Ishikawa (cell line): ENCODE results near the gene ALX3.

ENCODE experiments used
- CEBPB ChIP-seq: IDR thresholded peaks from 2 replicates; pipeline ENCODE4 v1.6.1; 2012
- CREB1 ChIP-seq: IDR thresholded peaks from 2 replicates; pipeline ENCODE4 v1.6.1; 2012; ENCODE audit warnings: low read depth
- EGR1 ChIP-seq: IDR thresholded peaks from 2 replicates; pipeline ENCODE4 v1.6.1; 2012
- EP300 ChIP-seq: IDR thresholded peaks from 2 replicates; pipeline ENCODE4 v1.6.1; 2012; ENCODE audit warnings: borderline replicate concordance
- FOXM1 ChIP-seq: IDR thresholded peaks from 2 replicates; pipeline ENCODE4 v1.6.1; 2012; ENCODE audit warnings: low read depth, borderline replicate concordance
- MAX ChIP-seq: IDR thresholded peaks from 2 replicates; pipeline ENCODE4 v1.6.1; 2012
- NFIC ChIP-seq: IDR thresholded peaks from 2 replicates; pipeline ENCODE4 v1.6.1; 2012
- RAD21 ChIP-seq: IDR thresholded peaks from 2 replicates; pipeline ENCODE4 v1.6.1; 2012; ENCODE audit warnings: low read depth
- REST ChIP-seq: IDR thresholded peaks from 2 replicates; pipeline ENCODE4 v1.6.1; 2012; ENCODE audit warnings: low read depth, mild to moderate bottlenecking
- TAF1 ChIP-seq: IDR thresholded peaks from 2 replicates; pipeline ENCODE4 v1.6.1; 2012; ENCODE audit warnings: low read depth, mild to moderate bottlenecking
- TCF12 ChIP-seq: IDR thresholded peaks from 2 replicates; pipeline ENCODE4 v1.6.1; 2012; ENCODE audit warnings: low read depth
- TEAD4 ChIP-seq: IDR thresholded peaks from 2 replicates; pipeline ENCODE4 v1.6.1; 2012
- USF1 ChIP-seq: IDR thresholded peaks from 2 replicates; pipeline ENCODE4 v1.6.1; 2012
- YY1 ChIP-seq: IDR thresholded peaks from 2 replicates; pipeline ENCODE4 v1.6.1; 2012; ENCODE audit warnings: low read depth
- ZBTB7A ChIP-seq: IDR thresholded peaks from 2 replicates; pipeline ENCODE4 v1.6.1; 2012; ENCODE audit warnings: low read depth

Gene ALX3

GRCh38 chr1:110065841-110066240, 4.6 kb downstream of the ALX3 start:
- no peak for TF ChIP-seq FOXM1
- no peak for TF ChIP-seq REST
- TF ChIP-seq RAD21: no peak
- no peak for TF ChIP-seq EP300
- no peak for TF ChIP-seq CREB1
- no peak for TF ChIP-seq TEAD4
- no peak for TF ChIP-seq ZBTB7A
- TF ChIP-seq TCF12: no peak
- no peak for TF ChIP-seq EGR1
- no peak for TF ChIP-seq TAF1

GRCh38 chr1:110064576-110065337, 5.7 kb downstream of the ALX3 start:
- TF ChIP-seq MAX (no peak), TAF1 (no peak), CEBPB (no peak), CREB1 (no peak)

GRCh38 chr1:110063781-110064180, 6.7 kb downstream of the ALX3 start:
- TF ChIP-seq FOXM1: no peak
- no peak for TF ChIP-seq REST
- no peak for TF ChIP-seq USF1
- no peak for TF ChIP-seq CEBPB

- TF ChIP-seq CREB1 (no peak), CEBPB (no peak), NFIC (no peak), ZBTB7A (no peak), FOXM1 (no peak), USF1 (no peak), EP300 (no peak), TCF12 (no peak)
Observed at GRCh38 chr1:110062612-110063011, 7.9 kb downstream of the ALX3 start.

- no peak for TF ChIP-seq MAX
- no peak for TF ChIP-seq CEBPB
- TF ChIP-seq EP300: no peak
- no peak for TF ChIP-seq USF1
- no peak for TF ChIP-seq EGR1
- TF ChIP-seq YY1: no peak
- no peak for TF ChIP-seq NFIC
- TF ChIP-seq TAF1: no peak
- no peak for TF ChIP-seq TCF12
- no peak for TF ChIP-seq FOXM1
- no peak for TF ChIP-seq TEAD4
- no peak for TF ChIP-seq REST
Observed at GRCh38 chr1:110061341-110061740, 9.1 kb downstream of the ALX3 start.
